Left ventricle myocardium inferior (tissue), 1 donor: ENCODE measurements around the gene ART1. TPM values are rescaled to one million over a fixed set of nuclear protein-coding genes. Genes with fewer than 3 reads are reported as not detected.

Experiments used
- DNase-seq: peaks from one replicate; pipeline ENCODE4 v3.0.0-alpha.2; 2020
- H3K27ac ChIP-seq: fragments of 200-600 bp; replicated peaks from 2 replicates; pipeline ENCODE4 v1.8.0; 2021
- H3K27me3 ChIP-seq: fragments of 200-600 bp; 2 replicates; pipeline ENCODE4 v1.8.0; 2021; ENCODE audit warnings: low read depth
- H3K36me3 ChIP-seq: fragments of 200-600 bp; 2 replicates; pipeline ENCODE4 v1.8.0; 2021
- H3K4me1 ChIP-seq: fragments of 200-600 bp; 2 replicates; pipeline ENCODE4 v1.8.0; 2021
- H3K4me3 ChIP-seq: fragments of 200-600 bp; 2 replicates; pipeline ENCODE4 v1.8.0; 2021; ENCODE audit warnings: mild to moderate bottlenecking, moderate library complexity
- H3K9me3 ChIP-seq: fragments of 200-600 bp; replicated peaks from 2 replicates; pipeline ENCODE4 v1.8.0; 2021
- CTCF ChIP-seq: fragments of 200-600 bp; IDR thresholded peaks from 2 replicates; pipeline ENCODE4 v1.8.0; 2021; ENCODE audit warnings: antibody characterized with exemption, mild to moderate bottlenecking, borderline replicate concordance
- intact Hi-C: fragments of 100-400 bp; cut with micrococcal nuclease; formaldehyde crosslinking; loops from one replicate; pipeline ENCODE4 v1.11.0; 2022
- total RNA-seq: library from RNA; stranded (reverse); fragmentation: NEBNext Ultra II Directional; extraction: Animal tissue kit (Norgen Biotek cat#: 25700); gene quantifications from one replicate; pipeline ENCODE4 v1.2.1, GENCODE V29; 2021
- donor health status: DM: no; HTN: yes; CAD: no; lungs with severe emphysema.

Gene ART1
- total RNA-seq, 1 donor from 2014 or later, result 0.58 TPM

DNA sequence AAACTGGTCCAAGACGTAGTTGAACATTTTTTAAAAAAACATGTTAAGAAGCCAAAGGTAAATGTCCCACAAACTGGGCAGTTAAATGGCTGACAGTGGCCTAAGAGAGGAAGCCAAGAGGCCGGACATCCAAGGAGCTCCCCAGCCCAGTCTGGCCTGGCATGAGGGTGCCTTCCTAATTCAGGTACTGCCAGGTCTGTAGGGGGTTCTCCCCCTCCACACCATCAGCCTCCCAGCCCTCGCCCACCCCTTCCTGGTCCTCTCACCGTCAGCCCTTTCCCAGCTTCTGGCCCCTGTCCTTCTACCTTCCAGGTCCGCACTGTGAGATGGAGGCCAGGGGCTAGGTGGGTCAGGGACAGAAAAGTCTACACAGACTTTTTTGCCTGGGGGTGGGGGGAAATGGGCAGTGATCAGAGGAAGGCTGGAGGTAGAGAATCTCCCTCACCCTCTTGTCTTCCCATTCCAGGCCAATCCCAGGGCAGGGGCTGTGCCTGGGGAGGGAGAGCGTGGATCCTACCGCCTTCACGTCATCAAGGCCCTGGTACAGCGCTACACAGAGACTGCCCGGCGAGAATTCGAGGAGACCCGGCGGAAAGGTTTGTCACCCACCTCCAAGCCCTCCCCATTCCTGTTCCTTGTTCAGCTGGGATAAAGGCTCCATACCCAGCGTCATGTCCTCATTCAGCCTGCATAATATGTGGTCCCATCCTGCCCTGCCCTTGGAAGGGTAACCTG is 9.1 kb upstream of the ART1 start:
- DNase-seq, result no peak
- Histone ChIP-seq H3K4me3 (no peak overlapping the region), H3K9me3 (no peaks in the 10 kb centered on the region), H3K4me1 (peaks cover 5% of the 10 kb centered on the region), H3K27me3 (no peaks in the 10 kb centered on the region), H3K36me3 (no peaks in the 10 kb centered on the region), H3K27ac (no peak overlapping the region)
- TF ChIP-seq CTCF, result no peak
- intact Hi-C loops, result no loop called here

GRCh38 chr11:3637201-3637600 is 7.7 kb upstream of the ART1 start:
- Histone ChIP-seq H3K4me3 (no peak overlapping the region), H3K27ac (no peak overlapping the region), H3K27me3 (no peaks in the 10 kb centered on the region), H3K4me1 (peaks cover 3% of the 10 kb centered on the region), H3K9me3 (no peaks in the 10 kb centered on the region), H3K36me3 (no peaks in the 10 kb centered on the region)
- TF ChIP-seq CTCF, result no peak
- intact Hi-C loops, result no loop called here
- DNase-seq, result no peak

DNA sequence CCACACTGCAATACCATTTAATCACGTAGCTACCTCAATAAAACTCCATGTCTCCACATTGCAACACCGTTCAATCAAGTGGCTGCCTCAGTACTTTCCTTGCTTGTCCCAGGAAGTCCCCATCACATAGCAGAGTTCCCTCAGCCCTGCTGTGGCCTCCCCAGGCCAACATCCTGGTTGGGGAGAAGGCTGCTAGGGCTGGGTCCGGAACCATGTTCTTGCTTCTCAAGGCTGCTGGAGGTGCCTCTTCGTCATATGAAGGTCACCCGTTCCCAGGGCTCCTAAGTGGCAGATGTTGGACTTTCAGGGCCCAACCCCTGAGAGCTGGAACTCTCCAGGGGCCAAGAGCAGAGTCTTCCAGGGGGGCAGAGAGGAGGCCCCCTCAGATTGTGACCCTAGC is 6.4 kb upstream of the ART1 start:
- TF ChIP-seq CTCF, result no peak
- intact Hi-C loops, result no loop called here
- Histone ChIP-seq H3K27ac (no peak overlapping the region), H3K4me1 (peaks cover 16% of the 10 kb centered on the region), H3K36me3 (no peaks in the 10 kb centered on the region), H3K4me3 (no peak overlapping the region), H3K27me3 (no peaks in the 10 kb centered on the region), H3K9me3 (no peaks in the 10 kb centered on the region)
- no peak for DNase-seq

DNA sequence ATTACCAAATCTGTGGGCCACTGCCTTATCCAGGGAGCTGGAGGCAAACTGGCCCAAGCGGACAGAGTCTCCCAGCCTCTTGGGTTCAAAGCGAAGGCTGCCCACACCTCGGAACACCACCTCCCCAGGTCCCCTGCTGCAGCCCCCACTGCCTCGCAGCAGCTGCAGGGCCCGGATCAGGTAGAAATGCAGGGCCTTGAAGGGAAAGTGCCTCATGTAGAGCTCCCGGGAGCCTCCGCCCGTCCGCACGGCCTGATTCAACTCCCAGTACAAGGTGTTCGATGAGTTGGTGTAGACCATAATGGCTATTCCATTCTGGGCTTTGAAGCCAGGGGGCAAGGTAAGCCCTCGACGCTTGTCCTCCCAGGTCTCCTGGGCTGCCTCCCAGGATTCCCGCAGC is 5.1 kb upstream of the ART1 start:
- TF ChIP-seq CTCF, result no peak

GRCh38 chr11:3641191-3641590 is 3.7 kb upstream of the ART1 start:
- no peaks in the 10 kb centered on the region for H3K36me3 ChIP-seq
- no peak for DNase-seq
- H3K4me1 ChIP-seq, result peaks cover 39% of the 10 kb centered on the region
- no peaks in the 10 kb centered on the region for H3K9me3 ChIP-seq
- no peak overlapping the region for H3K4me3 ChIP-seq
- intact Hi-C loops, result no loop called here
- peaks cover 4% of the 10 kb centered on the region for H3K27me3 ChIP-seq
- H3K27ac ChIP-seq, result peak overlapping the region; percentile 92
- no peak for TF ChIP-seq CTCF

More for the DNA sequence above, 5.1 kb upstream of the ART1 start:
- H3K36me3 ChIP-seq, result no peaks in the 10 kb centered on the region
- DNase-seq, result no peak
- no peak overlapping the region for H3K4me3 ChIP-seq
- intact Hi-C loops, result no loop called here
- H3K27me3 ChIP-seq, result no peaks in the 10 kb centered on the region
- H3K27ac ChIP-seq, result no peak overlapping the region
- H3K9me3 ChIP-seq, result no peaks in the 10 kb centered on the region
- H3K4me1 ChIP-seq, result peaks cover 29% of the 10 kb centered on the region
